Activated CD8-positive, alpha-beta memory T cell treated with anti-CD3 and anti-CD28 coated beads for 1 hour (primary cell): ENCODE data around the gene DCDC1.
"Not testable (repeated sequence)": the region's sequence is repeated elsewhere in the genome, so short reads cannot be mapped to it uniquely, and the experiment has no call there.

Experiments used
- DNase-seq, 2 donors: peaks; one replicate each; pipeline ENCODE4 v3.0.0-alpha.2; 2020; ENCODE audit warnings: low read depth in 1 of 2; ENCODE audit errors: extremely low read depth in 1 of 2

DCDC1 gene

GRCh38 chr11:31337806-31338205, 31.7 kb downstream of the DCDC1 start:
- no peak for DNase-seq

- DNase-seq, result no peak
These were observed 40.8 kb downstream of the DCDC1 start for GRCh38 chr11:31328697-31329096.

- DNase-seq, result no peak
These were observed 42.1 kb downstream of the DCDC1 start for GRCh38 chr11:31327417-31327816.

DNA sequence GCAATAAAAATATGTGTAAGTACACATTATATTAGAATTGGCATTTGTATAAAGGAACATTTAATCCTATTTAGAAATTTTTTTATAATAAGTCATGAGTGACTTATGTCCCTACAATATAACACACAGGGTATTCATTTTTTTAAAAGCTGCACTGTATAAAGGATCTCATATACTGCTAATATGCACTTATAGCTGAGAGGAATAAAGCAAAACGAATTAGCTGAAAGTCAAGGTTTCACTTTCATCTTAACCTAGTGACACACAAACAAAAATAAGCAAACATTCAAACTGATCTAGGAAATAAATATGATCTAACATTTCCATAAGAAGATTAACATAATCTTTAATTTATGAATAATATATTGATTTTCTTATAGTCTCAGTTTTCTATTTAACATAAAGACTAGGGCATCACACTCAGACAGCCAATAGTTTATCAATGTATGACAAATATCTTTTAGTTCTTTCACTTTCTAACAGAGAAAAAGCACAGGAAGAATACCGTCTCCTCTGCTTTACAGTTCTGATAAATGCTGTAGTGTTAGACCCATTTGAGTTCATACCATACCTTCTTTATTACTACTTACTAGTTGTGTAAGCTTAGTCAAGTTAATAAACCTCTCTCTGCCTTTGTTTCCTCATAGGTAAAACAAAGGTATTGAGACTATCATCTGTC, 42.9 kb downstream of the DCDC1 start:
- no peak for DNase-seq

GRCh38 chr11:31325160-31325559, 44.4 kb downstream of the DCDC1 start:
- DNase-seq, result no peak

DNA sequence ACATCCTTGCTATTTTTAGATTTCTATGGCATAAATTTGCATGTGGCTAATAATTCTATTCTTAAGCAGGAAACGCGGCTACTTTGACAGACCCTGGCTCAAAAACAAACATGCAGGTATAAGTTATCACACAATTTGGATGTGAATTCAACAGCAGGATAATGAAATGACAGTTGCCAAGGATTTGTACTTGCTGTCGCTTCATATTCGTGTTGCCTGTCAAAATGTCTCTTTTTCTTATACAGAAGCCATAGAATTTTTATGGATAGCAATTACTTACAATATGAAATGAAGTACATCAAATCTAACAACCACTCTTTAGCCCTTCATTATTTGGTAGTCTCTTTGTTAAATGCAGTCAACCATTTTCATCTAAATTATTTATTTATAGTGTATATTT, 46.4 kb downstream of the DCDC1 start:
- no peak for DNase-seq

DNA sequence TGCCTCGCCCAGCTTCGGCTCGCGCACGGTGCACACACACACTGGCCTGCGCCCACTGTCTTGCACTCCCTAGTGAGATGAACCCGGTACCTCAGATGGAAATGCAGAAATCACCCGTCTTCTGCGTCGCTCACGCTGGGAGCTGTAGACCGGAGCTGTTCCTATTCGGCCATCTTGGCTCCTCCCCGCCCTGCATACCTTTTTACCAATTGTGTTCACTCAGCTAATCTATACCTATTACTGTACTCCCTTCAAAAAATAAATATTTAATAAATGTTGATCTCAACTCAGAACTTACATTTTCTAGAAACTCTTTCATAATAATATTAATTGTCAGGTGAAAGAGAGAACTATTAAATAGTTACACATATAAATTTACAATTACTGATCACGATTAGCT, 48.0 kb downstream of the DCDC1 start:
- not testable (repeated sequence) for DNase-seq

GRCh38 chr11:31303644-31304180, 65.8 kb downstream of the DCDC1 start:
- DNase-seq, result no peak

DNA sequence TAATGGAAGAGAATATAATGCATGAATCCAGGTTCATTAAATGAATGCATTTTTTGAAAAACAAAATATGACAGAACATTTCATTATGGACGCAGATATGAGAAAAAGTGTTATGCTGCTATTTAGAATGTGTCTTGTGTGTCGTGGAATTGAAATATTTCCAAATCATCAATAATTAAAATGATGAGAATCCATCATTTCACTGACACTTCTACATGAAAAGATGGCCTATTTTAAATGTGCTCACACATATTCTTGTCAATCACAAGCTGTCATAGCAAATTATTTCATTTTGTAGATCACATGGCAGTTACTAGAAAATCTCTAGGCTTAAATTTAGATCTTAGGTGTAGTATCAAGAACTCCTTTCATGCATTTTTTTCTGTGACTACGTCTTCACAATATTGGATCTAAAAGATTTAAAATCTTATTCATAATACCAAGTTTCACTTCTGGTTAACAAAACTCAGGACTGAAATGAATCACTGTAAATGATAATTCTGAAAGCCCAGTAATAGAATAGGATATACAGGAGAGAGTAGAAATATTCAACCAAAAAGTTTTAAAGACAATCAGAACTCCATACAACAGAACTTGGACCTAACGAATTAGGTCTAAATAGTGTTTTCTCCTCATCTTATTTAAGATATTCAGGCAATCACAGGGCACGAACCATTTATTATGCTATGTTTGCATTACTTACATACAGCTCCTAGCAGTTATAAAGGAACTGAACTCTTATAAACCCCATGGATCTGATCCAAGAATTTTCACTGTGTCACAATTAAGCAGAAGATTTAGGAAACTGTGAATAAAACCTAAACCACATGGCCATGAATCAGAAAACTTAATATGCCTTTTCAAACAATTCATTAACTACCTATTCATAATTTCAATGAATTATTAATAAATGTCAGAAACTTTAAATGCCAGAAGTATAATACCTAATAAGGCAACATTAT, 67.7 kb downstream of the DCDC1 start:
- no peak for DNase-seq

DNA sequence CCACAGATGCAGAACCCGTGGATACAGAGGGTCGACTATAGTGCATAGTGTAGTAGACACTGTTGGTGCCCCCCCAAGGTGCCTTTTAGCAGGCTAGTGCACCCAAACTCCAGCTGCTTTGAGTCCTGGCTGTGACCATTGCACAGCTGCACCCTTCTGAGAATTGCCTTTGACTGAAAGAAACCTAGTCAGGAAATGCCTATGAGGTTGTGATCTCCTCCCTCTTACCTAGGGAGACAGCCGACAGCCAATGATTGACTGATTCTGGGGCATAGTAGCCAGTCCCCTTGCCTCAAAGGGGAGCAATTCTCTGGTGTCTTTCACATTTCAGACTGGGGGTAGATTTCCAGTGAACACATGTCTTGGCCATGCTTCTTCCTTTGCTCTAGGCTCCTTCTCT, 74.2 kb downstream of the DCDC1 start:
- no peak for DNase-seq

DNA sequence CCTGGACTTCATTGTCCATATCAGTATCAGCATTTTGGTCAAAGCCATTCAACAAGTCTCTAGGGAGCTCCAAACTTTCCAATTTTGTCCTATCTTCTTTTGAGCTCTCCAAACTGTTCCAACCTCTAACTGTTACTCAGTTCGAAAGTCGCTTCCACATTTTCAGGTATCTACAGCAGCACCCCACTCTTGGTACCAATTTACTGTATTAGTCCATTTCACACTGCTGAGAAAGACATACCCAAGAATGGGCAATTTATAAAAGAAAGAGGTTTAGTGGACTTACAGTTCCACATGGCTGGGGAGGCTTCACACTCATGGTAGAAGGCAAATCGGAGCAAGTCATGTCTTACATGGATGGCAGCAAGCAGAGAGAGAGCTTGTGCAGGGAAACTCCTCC, 96.0 kb downstream of the DCDC1 start:
- not testable (repeated sequence) for DNase-seq

DNA sequence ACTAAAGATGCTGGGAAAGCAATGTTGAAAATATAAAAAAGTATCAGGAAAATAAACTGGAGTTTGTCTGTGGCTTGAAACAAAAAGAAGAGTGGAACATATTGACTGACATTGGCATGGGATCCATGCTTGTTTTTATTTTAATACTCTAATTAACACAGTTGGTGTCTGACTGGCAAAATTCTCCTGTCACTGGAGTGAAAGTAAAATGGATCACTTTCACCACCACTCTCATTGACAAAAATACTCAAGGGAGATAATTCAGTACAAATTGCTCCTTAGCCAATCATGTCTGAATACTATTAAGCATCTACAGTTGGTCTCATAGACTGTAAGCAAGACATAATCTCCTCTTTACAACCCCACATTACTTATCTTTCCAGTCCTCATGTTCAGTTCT, 101.8 kb downstream of the DCDC1 start:
- DNase-seq, result no peak

GRCh38 chr11:31264834-31265233, 104.7 kb downstream of the DCDC1 start:
- DNase-seq, result no peak

- no peak for DNase-seq
These were observed 106.8 kb downstream of the DCDC1 start for GRCh38 chr11:31262761-31263160.

- DNase-seq, result no peak
These were observed 109.7 kb downstream of the DCDC1 start for GRCh38 chr11:31259797-31260196.

GRCh38 chr11:31254415-31254814, 115.1 kb downstream of the DCDC1 start:
- DNase-seq, result no peak

GRCh38 chr11:31248768-31249167, 120.8 kb downstream of the DCDC1 start:
- DNase-seq, result no peak

DNA sequence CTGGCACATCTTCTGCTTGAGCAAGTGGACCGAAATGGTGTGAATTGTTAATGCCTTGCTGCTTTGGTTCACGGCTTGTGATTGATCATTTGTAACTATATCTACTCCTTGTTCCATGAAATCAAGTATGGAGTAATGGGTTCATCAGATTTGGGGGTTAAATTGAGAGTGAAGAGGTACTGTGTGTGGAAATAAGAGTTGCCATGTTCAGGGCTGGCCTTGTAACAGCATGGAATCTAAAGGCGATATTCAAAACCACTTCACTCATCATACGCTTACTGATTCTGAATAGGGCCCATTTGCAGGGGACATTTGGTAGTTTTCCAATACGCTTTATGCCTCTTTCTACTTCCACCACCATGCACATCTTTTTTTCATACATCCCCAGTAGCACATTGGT, 122.2 kb downstream of the DCDC1 start:
- no peak for DNase-seq

DNA sequence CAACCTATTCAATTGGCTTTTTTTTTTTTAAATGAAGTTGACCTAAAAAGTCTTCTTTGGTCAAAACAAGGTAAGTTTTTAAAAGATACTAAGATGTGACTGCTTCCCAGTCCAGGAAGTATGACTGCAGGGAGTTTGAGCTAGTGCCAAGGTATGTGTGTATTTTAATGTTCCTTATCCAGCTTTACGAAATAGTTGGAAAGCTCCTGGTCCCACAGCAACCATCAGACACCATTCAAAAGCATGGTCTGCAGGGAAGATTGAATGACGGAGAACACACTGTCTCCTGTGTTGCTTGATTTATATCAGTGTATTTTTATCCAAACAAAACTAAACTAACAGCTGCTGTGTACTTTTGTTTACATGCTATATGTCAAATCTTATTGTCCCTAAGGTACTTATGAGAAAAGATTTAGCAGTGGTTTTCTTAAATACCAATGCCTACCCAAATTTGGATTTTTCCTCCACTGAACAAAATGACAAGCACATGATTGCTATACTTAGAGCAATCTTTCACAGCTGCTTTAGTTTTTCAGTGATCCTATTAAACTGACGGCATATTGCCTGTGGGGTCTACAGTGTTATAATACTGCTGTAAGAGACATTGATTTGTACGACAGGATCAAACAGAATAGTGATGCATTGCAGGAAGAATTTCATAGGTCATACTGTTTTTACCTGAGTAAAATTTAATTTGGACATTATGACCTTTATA, 122.9 kb downstream of the DCDC1 start:
- no peak for DNase-seq

DNA sequence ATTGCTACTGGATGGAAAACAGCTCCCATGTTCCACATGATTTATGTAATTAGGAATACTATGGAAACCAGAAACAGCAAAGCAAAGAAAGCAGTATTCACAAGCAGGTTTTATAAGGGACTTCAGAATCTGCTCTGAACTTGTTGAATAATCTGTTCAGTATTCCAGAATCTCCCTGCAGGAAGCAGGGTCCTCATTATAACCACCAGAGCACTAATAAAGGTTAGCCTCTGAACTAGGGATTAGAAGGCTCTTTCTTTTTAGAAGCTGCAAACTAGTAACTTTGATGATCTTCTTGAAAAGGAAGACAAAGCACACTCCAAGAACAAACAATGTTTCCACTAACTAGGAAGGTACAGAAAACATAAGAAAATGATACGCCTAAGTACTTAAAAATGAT, 125.8 kb downstream of the DCDC1 start:
- DNase-seq, result no peak

DNA sequence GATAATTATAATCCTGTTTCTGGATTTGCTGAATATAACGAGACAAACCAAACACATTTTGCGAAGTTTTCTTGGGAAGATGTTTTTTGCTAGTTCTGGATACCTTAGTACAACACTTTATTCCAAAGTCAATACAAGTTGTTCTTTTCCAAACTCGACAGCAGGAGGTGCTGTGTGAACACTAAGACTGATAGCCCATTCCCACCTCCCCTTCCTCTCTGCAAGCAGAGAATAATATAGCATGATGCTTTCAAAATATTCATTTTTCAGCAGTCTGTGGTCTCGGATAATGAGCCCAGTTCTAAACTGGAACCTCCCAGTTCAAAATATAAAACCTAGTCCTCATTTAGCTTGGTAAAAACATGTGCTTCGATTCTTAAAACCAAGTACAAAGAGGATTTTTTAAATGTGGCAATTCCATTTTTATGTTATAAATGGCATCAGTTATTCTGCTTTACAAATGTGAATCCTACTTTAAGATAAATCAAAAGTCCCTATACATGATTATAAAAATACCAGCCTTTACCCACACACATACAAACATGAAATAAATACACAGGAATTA, 129.1 kb downstream of the DCDC1 start:
- DNase-seq, result no peak
